Neutrophil (primary cell): ENCODE data around the gene LHX4.

Source experiments
- H3K27ac ChIP-seq: fragments of 200-600 bp; sonication (generic); 2 replicates; pipeline ENCODE4 v1.5.1; 2016; ENCODE audit warnings: mild to moderate bottlenecking, moderate library complexity
- H3K27me3 ChIP-seq: fragments of 200-600 bp; sonication (generic); 2 replicates; pipeline ENCODE4 v1.6.0; 2016; ENCODE audit warnings: mild to moderate bottlenecking
- H3K36me3 ChIP-seq: fragments of 200-600 bp; sonication (generic); 2 replicates; pipeline ENCODE4 v1.5.1; 2017
- H3K4me1 ChIP-seq, 2 experiments: fragments of 200-600 bp in 1 of 2; sonication (generic) in 1 of 2; 1 replicate in 1 of 2; 2 replicates in 1 of 2; pipeline versions ENCODE4 v1.5.1 to v1.6.1; 2013 to 2016; ENCODE audit warnings: low read depth in 1 of 2, low read length in 1 of 2, mild to moderate bottlenecking in 1 of 2, moderate library complexity in 1 of 2; ENCODE audit not compliant: control insufficient read depth in 1 of 2, insufficient read depth in 1 of 2
- H3K4me3 ChIP-seq, 2 experiments: fragments of 200-600 bp in 1 of 2; sonication (generic) in 1 of 2; 1 replicate in 1 of 2; 2 replicates in 1 of 2; pipeline ENCODE4 v1.5.1; 2013 to 2016; ENCODE audit warnings: low read depth in 1 of 2, low read length in 1 of 2, mild to moderate bottlenecking in 1 of 2, moderate library complexity in 1 of 2
- H3K9me3 ChIP-seq: fragments of 200-600 bp; sonication (generic); 2 replicates; pipeline ENCODE4 v1.5.1; 2016
- TF ChIP-seq, protein P1 (sequence below): fragments of 200-600 bp; sonication (generic); IDR thresholded peaks from 2 replicates; pipeline ENCODE4 v1.5.1; 2016; ENCODE audit warnings: antibody characterized with exemption

Gene LHX4

GRCh38 chr1:180204231-180204630 lies 25.8 kb upstream of the LHX4 start:
- Histone ChIP-seq H3K9me3 (no peaks in the 10 kb centered on the region), H3K36me3 (peaks cover 25% of the 10 kb centered on the region), H3K4me3 (no peak overlapping the region), H3K4me1 (peaks cover 7 to 10% of the 10 kb centered on the region in 2 experiments), H3K27ac (no peak overlapping the region), H3K27me3 (no peaks in the 10 kb centered on the region)
- TF ChIP-seq, protein P1, sequence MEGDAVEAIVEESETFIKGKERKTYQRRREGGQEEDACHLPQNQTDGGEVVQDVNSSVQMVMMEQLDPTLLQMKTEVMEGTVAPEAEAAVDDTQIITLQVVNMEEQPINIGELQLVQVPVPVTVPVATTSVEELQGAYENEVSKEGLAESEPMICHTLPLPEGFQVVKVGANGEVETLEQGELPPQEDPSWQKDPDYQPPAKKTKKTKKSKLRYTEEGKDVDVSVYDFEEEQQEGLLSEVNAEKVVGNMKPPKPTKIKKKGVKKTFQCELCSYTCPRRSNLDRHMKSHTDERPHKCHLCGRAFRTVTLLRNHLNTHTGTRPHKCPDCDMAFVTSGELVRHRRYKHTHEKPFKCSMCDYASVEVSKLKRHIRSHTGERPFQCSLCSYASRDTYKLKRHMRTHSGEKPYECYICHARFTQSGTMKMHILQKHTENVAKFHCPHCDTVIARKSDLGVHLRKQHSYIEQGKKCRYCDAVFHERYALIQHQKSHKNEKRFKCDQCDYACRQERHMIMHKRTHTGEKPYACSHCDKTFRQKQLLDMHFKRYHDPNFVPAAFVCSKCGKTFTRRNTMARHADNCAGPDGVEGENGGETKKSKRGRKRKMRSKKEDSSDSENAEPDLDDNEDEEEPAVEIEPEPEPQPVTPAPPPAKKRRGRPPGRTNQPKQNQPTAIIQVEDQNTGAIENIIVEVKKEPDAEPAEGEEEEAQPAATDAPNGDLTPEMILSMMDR: no peak

DNA sequence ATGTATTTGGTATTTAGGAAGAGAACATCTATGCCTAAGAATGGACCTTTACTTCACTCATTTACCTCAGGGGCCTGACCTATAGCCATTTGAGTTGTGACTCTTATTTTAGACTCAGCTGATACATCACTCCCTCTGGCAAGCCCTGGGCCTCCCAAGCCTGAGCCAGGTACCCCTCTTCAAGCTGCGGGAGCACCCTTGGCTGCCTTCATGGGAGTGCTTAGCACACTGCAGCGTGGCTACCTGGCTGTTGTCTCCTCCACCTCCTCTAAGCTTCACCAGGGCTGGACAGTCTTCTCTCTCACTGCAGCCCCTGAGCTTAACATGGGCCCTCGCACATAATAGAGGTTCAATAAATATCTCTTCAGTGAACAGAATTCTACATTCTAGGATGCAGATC lies 23.5 kb upstream of the LHX4 start:
- Histone ChIP-seq H3K4me3 (no peak overlapping the region), H3K9me3 (no peaks in the 10 kb centered on the region), H3K27ac (no peak overlapping the region), H3K4me1 (peaks cover 7 to 10% of the 10 kb centered on the region in 2 experiments), H3K36me3 (peaks cover 3% of the 10 kb centered on the region), H3K27me3 (no peaks in the 10 kb centered on the region)
- TF ChIP-seq, protein P1: no peak

DNA sequence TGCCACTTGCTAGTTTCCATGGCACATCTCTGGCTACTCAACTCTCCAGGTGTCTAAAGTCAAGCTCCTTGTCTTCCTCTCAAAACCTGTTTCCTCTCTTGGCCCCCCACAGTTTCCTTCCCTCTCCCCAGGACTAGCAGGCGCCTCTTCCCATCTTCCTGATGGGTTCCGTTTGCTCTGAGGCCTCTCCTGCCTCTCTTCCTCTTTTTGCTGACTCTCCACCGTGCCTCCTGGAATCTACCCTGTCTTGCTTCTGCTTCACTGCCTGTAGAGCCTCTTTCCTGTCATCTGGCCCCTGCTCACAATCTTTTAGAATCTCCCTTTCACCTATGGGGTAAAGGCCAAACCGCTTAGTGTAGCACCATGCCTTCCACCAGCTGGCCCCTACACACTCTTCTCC lies 21.8 kb upstream of the LHX4 start:
- Histone ChIP-seq H3K27ac (no peak overlapping the region), H3K9me3 (no peaks in the 10 kb centered on the region), H3K4me1 (peaks cover 7 to 10% of the 10 kb centered on the region in 2 experiments), H3K27me3 (no peaks in the 10 kb centered on the region), H3K4me3 (no peak overlapping the region), H3K36me3 (no peaks in the 10 kb centered on the region)
- TF ChIP-seq, protein P1: no peak

DNA sequence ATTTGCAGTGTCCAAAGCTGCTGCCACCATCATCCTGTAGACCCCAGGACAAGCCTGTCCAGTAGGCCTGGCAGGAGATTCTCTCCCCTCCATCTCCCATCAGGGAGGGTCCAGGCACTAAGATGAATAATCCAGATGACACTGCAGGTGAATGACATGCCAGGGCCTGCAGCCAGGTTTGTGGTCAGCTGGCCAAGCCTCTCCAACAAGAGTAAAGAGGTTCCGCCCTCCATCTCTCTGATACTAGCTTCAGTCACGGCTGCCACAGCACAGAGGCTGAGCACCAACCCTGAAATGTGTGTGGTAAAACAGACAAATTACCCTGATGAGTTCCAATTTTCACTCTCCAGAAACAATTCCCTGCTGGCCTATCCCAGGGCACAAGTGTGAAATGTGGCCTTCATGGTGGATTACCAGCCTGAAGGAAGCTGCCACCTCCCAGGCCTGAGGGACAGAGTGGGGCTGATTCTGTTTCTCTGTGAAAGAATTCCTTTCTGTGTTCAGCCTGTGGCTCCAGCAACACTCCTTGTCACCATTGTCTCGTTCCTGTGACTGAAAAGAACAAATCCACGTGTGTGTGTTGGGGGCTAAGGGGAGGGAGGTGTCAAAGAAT lies 19.9 kb upstream of the LHX4 start:
- no peaks in the 10 kb centered on the region for H3K27me3 ChIP-seq
- no peaks in the 10 kb centered on the region for H3K9me3 ChIP-seq
- H3K36me3 ChIP-seq: no peaks in the 10 kb centered on the region
- TF ChIP-seq, protein P1: no peak
- H3K4me3 ChIP-seq: no peak overlapping the region
- peaks cover 7 to 10% of the 10 kb centered on the region in 2 experiments for H3K4me1 ChIP-seq
- H3K27ac ChIP-seq: no peak overlapping the region

GRCh38 chr1:180211156-180211859 lies 18.8 kb upstream of the LHX4 start:
- Histone ChIP-seq H3K4me1 (peaks cover 7 to 10% of the 10 kb centered on the region in 2 experiments), H3K27me3 (no peaks in the 10 kb centered on the region), H3K36me3 (no peaks in the 10 kb centered on the region), H3K4me3 (no peak overlapping the region), H3K9me3 (no peaks in the 10 kb centered on the region), H3K27ac (no peak overlapping the region)
- TF ChIP-seq, protein P1: no peak
